GM12874 (cell line): ENCODE results near the gene SCARB1.

ENCODE experiments used
- CTCF ChIP-seq: IDR thresholded peaks from 2 replicates; pipeline ENCODE4 v1.5.1; 2011; ENCODE audit warnings: low read depth, mild to moderate bottlenecking, control low read depth, low read length, moderate library complexity; ENCODE audit not compliant: insufficient read depth

Gene SCARB1

GRCh38 chr12:124742678-124743077, 121.0 kb downstream of the SCARB1 start:
- no peak for TF ChIP-seq CTCF

GRCh38 chr12:124742111-124742510, 121.6 kb downstream of the SCARB1 start:
- no peak for TF ChIP-seq CTCF

GRCh38 chr12:124741211-124741610, 122.5 kb downstream of the SCARB1 start:
- TF ChIP-seq CTCF: no peak

GRCh38 chr12:124740691-124741137, 123.0 kb downstream of the SCARB1 start:
- no peak for TF ChIP-seq CTCF

GRCh38 chr12:124739953-124740561, 123.6 kb downstream of the SCARB1 start:
- no peak for TF ChIP-seq CTCF

- TF ChIP-seq CTCF: no peak
Measured at GRCh38 chr12:124738636-124739467, 124.8 kb downstream of the SCARB1 start.

- no peak for TF ChIP-seq CTCF
Measured at GRCh38 chr12:124737772-124738635, 125.7 kb downstream of the SCARB1 start.
